ENCODE measurements around the gene HOXB13. TPM values are rescaled to one million over a fixed set of nuclear protein-coding genes. Genes with fewer than 3 reads are reported as not detected.

Gene HOXB13
- total RNA-seq, 3 donors from 2014 or later (not counting 1 experiment from before 2014, with no cell fraction given), result not detected

DNA sequence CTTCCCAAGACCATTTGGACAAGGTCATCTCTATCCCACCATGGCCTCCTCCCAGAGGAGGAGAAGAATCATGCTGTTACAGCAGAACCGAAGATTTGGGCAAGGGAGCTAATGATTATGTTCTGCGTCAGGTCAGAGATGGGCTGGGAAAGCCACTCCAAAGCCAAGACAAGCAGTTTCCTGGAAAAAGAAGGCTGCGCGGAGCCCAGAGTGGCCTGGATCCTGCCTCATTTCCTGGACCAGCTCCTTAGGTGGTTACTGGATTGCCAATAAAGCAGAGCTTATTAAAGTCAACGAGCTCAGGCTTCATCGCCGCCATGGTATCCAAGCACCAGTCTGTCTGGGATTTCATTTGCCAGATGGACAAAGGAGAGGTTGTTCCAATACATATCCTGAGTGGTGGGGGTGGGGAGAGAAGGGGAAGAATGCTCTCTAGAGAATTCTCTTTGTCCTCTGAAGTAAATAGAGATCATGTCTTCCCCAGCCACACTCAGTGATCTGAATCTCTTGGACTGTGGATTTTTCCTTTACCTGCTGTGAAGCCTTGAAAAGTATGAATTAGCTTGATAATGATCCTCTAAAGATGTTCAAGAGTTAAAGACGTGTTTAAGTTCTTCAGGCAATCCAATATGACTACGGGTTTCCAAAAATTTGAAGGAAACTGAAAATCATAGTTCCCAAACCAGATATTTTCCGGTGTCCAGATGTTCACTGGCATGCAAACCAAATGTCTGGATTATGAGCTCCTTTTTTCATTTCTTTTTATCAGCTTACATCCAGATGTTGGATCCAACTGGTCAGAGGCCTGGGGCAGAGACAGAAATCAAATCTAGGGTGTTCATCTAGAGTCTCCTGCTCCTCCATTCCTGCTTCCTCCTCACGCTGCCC, 23.9 kb downstream of the HOXB13 start:
- no peak for TF ChIP-seq CTCF (IDR thresholded peaks at IDR 0.05)
- Mint-ChIP-seq H3K4me3 (no peak overlapping the region), H3K27ac (no peak overlapping the region), H3K27me3 (ENCODE audit: low read depth in 2 of 2) (peaks cover 59 to 91% of the 10 kb centered on the region in 2 donors), H3K4me1 (no peaks in the 10 kb centered on the region), H3K9me3 (no peaks in the 10 kb centered on the region), H3K36me3 (no peaks in the 10 kb centered on the region)
- Histone ChIP-seq H3K4me1 (ENCODE audit: control insufficient read depth, insufficient read depth, low read length) (no peaks in the 10 kb centered on the region), H3K36me3 (ENCODE audit: control insufficient read depth, insufficient read depth, low read length) (no peaks in the 10 kb centered on the region), H3K4me3 (ENCODE audit: low read length) (no peak overlapping the region), H3K27ac (ENCODE audit: low read length) (no peak overlapping the region), H3K27me3 (ENCODE audit: control insufficient read depth, insufficient read depth, low read length) (peaks cover 6% of the 10 kb centered on the region), H3K9me3 (ENCODE audit: control insufficient read depth, insufficient read depth, low read length) (no peaks in the 10 kb centered on the region)
- WGBS (ENCODE audit: insufficient coverage), result 82% methylated on average over 11 of the region's 11 CpGs
- intact Hi-C loops (cut with micrococcal nuclease), result no loop called here
- ATAC-seq (no peak), DNase-seq (no peak)

GRCh38 chr17:48701864-48702532, 26.6 kb downstream of the HOXB13 start:
- no peaks in the 10 kb centered on the region for H3K4me1 ChIP-seq (ENCODE audit: control insufficient read depth, insufficient read depth, low read length)
- no peaks in the 10 kb centered on the region for H3K36me3 ChIP-seq (ENCODE audit: control insufficient read depth, insufficient read depth, low read length)
- Mint-ChIP-seq H3K9me3 (no peaks in the 10 kb centered on the region), H3K36me3 (no peaks in the 10 kb centered on the region), H3K4me1 (no peaks in the 10 kb centered on the region), H3K4me3 (no peak overlapping the region), H3K27ac (no peak overlapping the region), H3K27me3 (ENCODE audit: low read depth in 2 of 2) (peaks cover 46 to 74% of the 10 kb centered on the region in 2 donors)
- H3K27ac ChIP-seq (ENCODE audit: low read length), result no peak overlapping the region
- no peak for TF ChIP-seq CTCF (IDR thresholded peaks at IDR 0.05)
- H3K9me3 ChIP-seq (ENCODE audit: control insufficient read depth, insufficient read depth, low read length), result no peaks in the 10 kb centered on the region
- DNase-seq (no peak), ATAC-seq (no peak)
- no peak overlapping the region for H3K4me3 ChIP-seq (ENCODE audit: low read length)
- WGBS (ENCODE audit: insufficient coverage), result 92% methylated on average over 10 of the region's 10 CpGs
- peaks cover 5% of the 10 kb centered on the region for H3K27me3 ChIP-seq (ENCODE audit: control insufficient read depth, insufficient read depth, low read length)
- intact Hi-C loops (cut with micrococcal nuclease), result no loop called here

DNA sequence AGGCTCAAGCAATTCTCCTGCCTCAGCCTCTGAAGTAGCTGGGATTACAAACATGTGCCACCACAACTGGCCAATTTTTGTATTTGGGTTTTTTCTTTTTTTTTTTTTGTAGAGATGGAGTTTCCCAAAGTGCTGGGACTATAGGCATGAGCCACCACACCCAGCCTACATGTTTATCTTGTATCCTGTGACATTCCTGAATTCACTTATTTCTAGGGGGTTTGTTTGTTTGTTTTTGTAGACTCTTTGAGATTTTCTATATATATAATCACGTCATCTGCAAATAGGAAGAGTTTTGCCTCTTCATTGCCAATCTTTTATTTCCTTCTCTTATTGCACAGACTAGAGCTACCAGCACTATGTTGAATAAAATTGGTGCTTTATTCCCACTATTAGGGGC, 35.4 kb downstream of the HOXB13 start:
- no CpG with 5 or more reads among the region's 1 CpG for WGBS (ENCODE audit: insufficient coverage)
- no peak overlapping the region for H3K27ac Mint-ChIP-seq
- no peak overlapping the region for H3K4me3 ChIP-seq (ENCODE audit: low read length)
- H3K36me3 ChIP-seq (ENCODE audit: control insufficient read depth, insufficient read depth, low read length), result no peaks in the 10 kb centered on the region
- no peak overlapping the region for H3K4me3 Mint-ChIP-seq
- no peaks in the 10 kb centered on the region for H3K27me3 ChIP-seq (ENCODE audit: control insufficient read depth, insufficient read depth, low read length)
- H3K27ac ChIP-seq (ENCODE audit: low read length), result no peak overlapping the region
- ATAC-seq (no peak), DNase-seq (no peak)
- intact Hi-C loops (cut with micrococcal nuclease), result no loop called here
- H3K9me3 ChIP-seq (ENCODE audit: control insufficient read depth, insufficient read depth, low read length), result no peaks in the 10 kb centered on the region
- no peaks in the 10 kb centered on the region for H3K36me3 Mint-ChIP-seq
- H3K9me3 Mint-ChIP-seq, result no peaks in the 10 kb centered on the region
- TF ChIP-seq CTCF (IDR thresholded peaks at IDR 0.05), result no peak
- peaks cover 42 to 61% of the 10 kb centered on the region in 2 donors for H3K27me3 Mint-ChIP-seq (ENCODE audit: low read depth in 2 of 2)
- H3K4me1 ChIP-seq (ENCODE audit: control insufficient read depth, insufficient read depth, low read length), result no peaks in the 10 kb centered on the region
- H3K4me1 Mint-ChIP-seq, result no peaks in the 10 kb centered on the region

Data from natural killer cell (primary cell).